ENCODE results near the gene TGFB3. TPM values are rescaled to one million over a fixed set of nuclear protein-coding genes. Genes with fewer than 3 reads are reported as not detected.
A peak's percentile ranks its signal among the peaks of the same experiment; 100 is the strongest.

The TGFB3 gene
- total RNA-seq, 2 experiments from 2014 or later, result 1.1 to 5.5 TPM

DNA sequence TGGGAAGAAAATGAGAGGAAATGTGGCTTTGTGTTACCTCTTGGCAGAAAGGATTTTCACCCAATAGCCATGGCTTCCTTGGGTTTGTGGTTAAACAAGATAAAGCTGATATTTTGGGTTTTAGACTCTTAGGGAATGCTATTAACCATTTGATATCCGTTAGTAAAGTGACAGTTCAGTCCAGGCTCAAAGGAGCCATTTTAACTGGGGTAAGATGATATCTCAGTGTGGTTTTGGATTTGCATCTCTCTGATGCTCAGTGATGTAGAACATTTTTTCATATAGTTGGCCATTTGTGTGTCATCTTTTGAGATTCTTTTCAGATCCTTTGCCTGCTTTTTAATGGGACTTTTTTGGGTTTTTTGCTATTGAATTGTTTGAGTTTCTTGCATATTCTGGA, 33.9 kb upstream of the TGFB3 start:
- no peak overlapping the region for H3K4me3 ChIP-seq (ENCODE audit: low read depth, low read length, poor library complexity, severe bottlenecking)
- H3K36me3 ChIP-seq (ENCODE audit: insufficient read depth, low read length), result no peaks in the 10 kb centered on the region
- no peaks in the 10 kb centered on the region for H4K20me1 ChIP-seq (ENCODE audit: insufficient read depth, low read length)
- H3K9me3 ChIP-seq (ENCODE audit: low read length), result peaks cover 15% of the 10 kb centered on the region; the same call in 1 of the 2 replicates
- intact Hi-C loops (cut with micrococcal nuclease; ENCODE audit: unreplicated experiment), result no loop called here
- H3K4me1 ChIP-seq (ENCODE audit: insufficient read depth, low read length, poor library complexity, severe bottlenecking), result peaks cover 8% of the 10 kb centered on the region
- no peak for TF ChIP-seq EZH2phosphoT487 (IDR thresholded peaks at IDR 0.05; ENCODE audit: borderline replicate concordance, low read depth, low read length)
- TF ChIP-seq, protein P1, sequence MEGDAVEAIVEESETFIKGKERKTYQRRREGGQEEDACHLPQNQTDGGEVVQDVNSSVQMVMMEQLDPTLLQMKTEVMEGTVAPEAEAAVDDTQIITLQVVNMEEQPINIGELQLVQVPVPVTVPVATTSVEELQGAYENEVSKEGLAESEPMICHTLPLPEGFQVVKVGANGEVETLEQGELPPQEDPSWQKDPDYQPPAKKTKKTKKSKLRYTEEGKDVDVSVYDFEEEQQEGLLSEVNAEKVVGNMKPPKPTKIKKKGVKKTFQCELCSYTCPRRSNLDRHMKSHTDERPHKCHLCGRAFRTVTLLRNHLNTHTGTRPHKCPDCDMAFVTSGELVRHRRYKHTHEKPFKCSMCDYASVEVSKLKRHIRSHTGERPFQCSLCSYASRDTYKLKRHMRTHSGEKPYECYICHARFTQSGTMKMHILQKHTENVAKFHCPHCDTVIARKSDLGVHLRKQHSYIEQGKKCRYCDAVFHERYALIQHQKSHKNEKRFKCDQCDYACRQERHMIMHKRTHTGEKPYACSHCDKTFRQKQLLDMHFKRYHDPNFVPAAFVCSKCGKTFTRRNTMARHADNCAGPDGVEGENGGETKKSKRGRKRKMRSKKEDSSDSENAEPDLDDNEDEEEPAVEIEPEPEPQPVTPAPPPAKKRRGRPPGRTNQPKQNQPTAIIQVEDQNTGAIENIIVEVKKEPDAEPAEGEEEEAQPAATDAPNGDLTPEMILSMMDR (conservative IDR thresholded peaks at IDR 0.05; ENCODE audit: low read length), result no peak
- H3K9me2 ChIP-seq (ENCODE audit: insufficient read depth, low read length), result no peaks in the 10 kb centered on the region
- H3K79me2 ChIP-seq (ENCODE audit: insufficient read depth, low read depth, low read length), result no peaks in the 10 kb centered on the region
- CTCF ChIA-PET (ENCODE audit: unreplicated experiment), result no interaction called here
- H2AFZ ChIP-seq (ENCODE audit: low read length), result no peak overlapping the region
- POLR2A ChIA-PET, result no interaction called here
- peak; percentile 2 for DNase-seq (ENCODE audit: low spot score)
- no peak overlapping the region for H3K27ac ChIP-seq (ENCODE audit: low read depth, low read length, poor library complexity, severe bottlenecking)
- peak overlapping the region; percentile 23 for H3K4me2 ChIP-seq (ENCODE audit: low read length)
- no TSS peak for BruUV-seq (replicated peaks)

DNA sequence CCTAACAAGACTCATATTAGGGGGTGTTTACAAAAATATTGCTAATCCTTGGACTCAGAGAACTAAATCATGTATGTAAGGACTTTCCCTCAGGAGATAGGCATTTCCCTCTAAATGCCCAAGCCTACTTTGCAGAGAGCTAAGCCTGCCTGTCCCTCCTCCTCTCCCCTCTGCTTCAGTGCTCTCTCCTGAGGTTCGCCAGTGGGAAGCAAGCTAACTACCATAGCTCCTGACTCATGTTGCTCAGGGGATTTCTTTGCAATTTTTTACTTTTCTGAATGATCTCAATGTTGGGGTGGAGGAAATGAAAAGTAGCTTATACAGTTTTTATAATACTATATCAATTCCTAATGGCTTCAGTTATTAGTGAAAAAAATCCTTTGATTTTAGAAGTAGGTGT, 33.4 kb upstream of the TGFB3 start:
- H2AFZ ChIP-seq (ENCODE audit: low read length), result no peak overlapping the region
- no TSS peak for BruUV-seq (replicated peaks)
- intact Hi-C loops (cut with micrococcal nuclease; ENCODE audit: unreplicated experiment), result no loop called here
- peaks cover 12% of the 10 kb centered on the region; the same call in 1 of the 2 replicates for H3K9me3 ChIP-seq (ENCODE audit: low read length)
- ChIA-PET CTCF (ENCODE audit: unreplicated experiment) (no interaction called here), POLR2A (no interaction called here)
- no peaks in the 10 kb centered on the region for H3K79me2 ChIP-seq (ENCODE audit: insufficient read depth, low read depth, low read length)
- H3K4me2 ChIP-seq (ENCODE audit: low read length), result no peak overlapping the region
- TF ChIP-seq, protein P1 (conservative IDR thresholded peaks at IDR 0.05; ENCODE audit: low read length), result no peak
- no peak for TF ChIP-seq EZH2phosphoT487 (IDR thresholded peaks at IDR 0.05; ENCODE audit: borderline replicate concordance, low read depth, low read length)
- no peaks in the 10 kb centered on the region for H3K36me3 ChIP-seq (ENCODE audit: insufficient read depth, low read length)
- H3K9me2 ChIP-seq (ENCODE audit: insufficient read depth, low read length), result no peaks in the 10 kb centered on the region
- H3K27ac ChIP-seq (ENCODE audit: low read depth, low read length, poor library complexity, severe bottlenecking), result no peak overlapping the region
- H4K20me1 ChIP-seq (ENCODE audit: insufficient read depth, low read length), result no peaks in the 10 kb centered on the region
- no peak for DNase-seq (ENCODE audit: low spot score)
- H3K4me3 ChIP-seq (ENCODE audit: low read depth, low read length, poor library complexity, severe bottlenecking), result no peak overlapping the region
- H3K4me1 ChIP-seq (ENCODE audit: insufficient read depth, low read length, poor library complexity, severe bottlenecking), result peaks cover 8% of the 10 kb centered on the region

DNA sequence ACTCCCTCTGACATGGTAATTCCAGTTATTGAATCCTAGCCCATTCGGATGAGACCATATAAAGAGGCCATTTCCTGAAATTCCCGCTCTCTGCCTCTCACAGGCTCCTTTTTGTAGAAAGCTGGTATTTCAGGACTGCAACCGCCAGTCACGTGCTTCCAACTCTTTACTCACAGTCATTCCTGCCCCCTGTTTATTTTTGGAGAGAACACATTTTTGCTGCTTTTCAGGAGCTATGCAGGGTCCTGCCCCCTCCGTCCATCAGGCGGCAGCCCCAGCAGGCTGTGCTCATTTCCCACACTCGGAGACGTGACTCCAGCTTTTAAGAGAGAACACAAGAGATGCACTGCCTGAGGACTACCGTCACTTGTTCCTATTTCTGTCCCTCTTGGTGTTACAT, 30.6 kb upstream of the TGFB3 start:
- H3K9me3 ChIP-seq (ENCODE audit: low read length), result no peaks in the 10 kb centered on the region
- no peaks in the 10 kb centered on the region for H3K36me3 ChIP-seq (ENCODE audit: insufficient read depth, low read length)
- no peak overlapping the region for H2AFZ ChIP-seq (ENCODE audit: low read length)
- BruUV-seq (replicated peaks), result no TSS peak
- no peaks in the 10 kb centered on the region for H3K9me2 ChIP-seq (ENCODE audit: insufficient read depth, low read length)
- intact Hi-C loops (cut with micrococcal nuclease; ENCODE audit: unreplicated experiment), result no loop called here
- DNase-seq (ENCODE audit: low spot score), result no peak
- POLR2A ChIA-PET, result no interaction called here
- H3K4me1 ChIP-seq (ENCODE audit: insufficient read depth, low read length, poor library complexity, severe bottlenecking), result peaks cover 8% of the 10 kb centered on the region
- TF ChIP-seq, protein P1 (conservative IDR thresholded peaks at IDR 0.05; ENCODE audit: low read length), result no peak
- no peak for TF ChIP-seq EZH2phosphoT487 (IDR thresholded peaks at IDR 0.05; ENCODE audit: borderline replicate concordance, low read depth, low read length)
- no peaks in the 10 kb centered on the region for H4K20me1 ChIP-seq (ENCODE audit: insufficient read depth, low read length)
- CTCF ChIA-PET (ENCODE audit: unreplicated experiment), result no interaction called here
- no peak overlapping the region for H3K4me2 ChIP-seq (ENCODE audit: low read length)
- H3K79me2 ChIP-seq (ENCODE audit: insufficient read depth, low read depth, low read length), result no peaks in the 10 kb centered on the region
- H3K4me3 ChIP-seq (ENCODE audit: low read depth, low read length, poor library complexity, severe bottlenecking), result no peak overlapping the region
- no peak overlapping the region for H3K27ac ChIP-seq (ENCODE audit: low read depth, low read length, poor library complexity, severe bottlenecking)
